Stimulated activated CD4-positive, alpha-beta T cell treated with anti-CD3 and anti-CD28 coated beads, TNF-alpha, amount 100 ng/mL, for 48 hours (primary cell): ENCODE measurements around the gene TXNDC8.
"Not testable (repeated sequence)": the region's sequence is repeated elsewhere in the genome, so short reads cannot be mapped to it uniquely, and the experiment has no call there.

ENCODE experiments used
- DNase-seq, 3 donors: peaks; one replicate each; pipeline ENCODE4 v3.0.0-alpha.2; 2020; ENCODE audit warnings: low read depth in 3 of 3

The TXNDC8 gene

DNA sequence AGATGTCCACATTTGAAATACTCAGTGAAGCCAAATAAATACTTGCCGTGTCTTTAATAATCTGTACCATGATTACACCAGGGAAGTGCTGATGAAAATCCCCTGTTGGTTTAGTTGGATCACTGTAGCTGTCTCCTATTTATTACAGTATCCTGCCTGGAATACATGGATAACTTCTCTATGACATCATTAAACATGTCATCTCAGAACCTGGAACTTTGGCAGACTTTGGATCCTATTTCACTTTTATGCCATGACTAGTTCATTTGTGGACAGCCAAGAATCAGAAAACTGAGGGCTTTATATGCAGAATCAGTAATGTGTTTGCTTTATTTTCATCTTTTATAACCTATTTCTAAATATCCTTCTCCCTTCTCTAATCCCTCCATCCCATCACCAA is at the start of gene TXNDC8:
TSS of gene TXNDC8 (minus strand) at position 137 of the 400 bp plus-strand sequence.
- no peak for DNase-seq

- DNase-seq = no peak
These were observed 45.8 kb upstream of the TXNDC8 start for GRCh38 chr9:110383491-110383890.

DNA sequence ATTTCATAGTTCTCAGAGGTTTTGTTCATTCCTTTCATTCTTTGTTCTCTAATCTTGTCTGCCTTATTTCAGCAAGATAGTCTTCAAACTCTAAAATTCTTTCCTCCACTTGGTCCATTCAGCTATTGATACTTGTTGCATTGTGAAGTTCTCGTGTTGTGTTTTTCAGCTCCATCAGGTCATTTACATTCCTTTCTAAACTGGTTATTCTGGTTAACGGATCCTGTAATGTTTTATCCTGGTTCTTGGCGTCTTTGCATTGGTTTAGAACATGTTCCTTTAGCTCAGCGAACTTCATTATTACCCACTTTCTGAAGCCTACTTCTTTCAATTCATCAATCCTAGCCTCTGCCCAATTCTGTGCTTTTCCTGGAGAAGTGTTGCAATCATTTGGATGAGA is 45.1 kb upstream of the TXNDC8 start:
- DNase-seq = no peak

- DNase-seq = no peak
These were observed 33.8 kb upstream of the TXNDC8 start for GRCh38 chr9:110371411-110372007.

GRCh38 chr9:110370315-110370714 is 32.7 kb upstream of the TXNDC8 start:
- DNase-seq = no peak

- DNase-seq = no peak
These were observed 26.8 kb upstream of the TXNDC8 start for GRCh38 chr9:110364451-110364850.

- not testable (repeated sequence) for DNase-seq
These were observed 21.3 kb upstream of the TXNDC8 start for GRCh38 chr9:110358992-110359391.

DNA sequence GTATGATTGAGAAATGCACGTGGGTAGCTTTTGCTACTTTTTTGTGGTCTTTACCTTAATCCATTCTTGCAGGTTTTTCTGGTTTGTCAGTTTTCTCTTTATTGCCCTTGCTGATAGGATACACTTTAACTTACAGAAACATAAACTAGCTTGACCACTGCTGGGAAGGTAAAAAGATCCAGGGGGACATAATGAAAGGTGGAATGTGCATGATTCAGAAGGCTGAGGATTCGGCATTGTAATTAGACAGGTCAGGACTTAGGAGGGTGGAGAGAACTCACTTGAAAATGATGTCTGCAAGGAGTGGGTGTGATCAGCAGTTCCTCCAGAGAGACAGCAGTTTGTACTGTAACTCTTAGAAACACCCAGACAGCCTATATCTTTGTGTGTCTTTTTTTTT is 19.8 kb upstream of the TXNDC8 start:
- no peak for DNase-seq

DNA sequence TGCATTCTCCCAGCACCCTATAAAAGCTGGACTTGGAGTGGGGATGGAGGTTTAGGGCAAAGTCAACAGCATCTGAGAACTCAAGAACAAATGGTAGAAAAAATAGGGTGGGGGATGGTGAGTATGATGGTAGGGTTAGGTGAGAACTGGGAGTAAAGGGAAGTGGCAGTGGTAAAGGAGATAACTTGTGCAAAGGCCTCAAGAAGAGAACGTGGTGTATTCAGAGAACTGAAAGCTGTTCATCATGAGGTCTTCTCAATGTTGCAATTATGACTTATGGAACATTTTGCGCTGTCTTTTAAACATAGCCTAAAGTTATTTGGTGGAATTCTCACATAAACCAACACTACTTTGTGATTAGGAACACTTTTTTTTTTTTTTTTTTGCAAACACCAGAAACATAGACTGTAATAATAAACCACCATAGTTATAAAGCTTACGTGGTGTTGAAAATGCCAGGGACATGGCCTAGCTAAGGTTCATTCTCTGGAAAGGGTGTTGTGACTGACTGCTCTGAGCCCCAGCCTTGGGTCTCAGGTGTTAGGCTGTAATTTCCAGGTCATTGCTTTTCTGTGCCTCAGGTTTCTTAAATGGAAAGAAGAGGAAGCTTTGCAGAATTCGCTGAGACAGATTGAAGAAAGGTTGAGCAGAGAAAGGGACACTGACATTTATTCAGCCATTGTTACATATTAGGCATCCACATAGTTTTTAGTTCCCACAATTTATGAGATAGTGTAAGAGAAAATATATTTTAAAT is 19.2 kb upstream of the TXNDC8 start:
- DNase-seq = no peak

DNA sequence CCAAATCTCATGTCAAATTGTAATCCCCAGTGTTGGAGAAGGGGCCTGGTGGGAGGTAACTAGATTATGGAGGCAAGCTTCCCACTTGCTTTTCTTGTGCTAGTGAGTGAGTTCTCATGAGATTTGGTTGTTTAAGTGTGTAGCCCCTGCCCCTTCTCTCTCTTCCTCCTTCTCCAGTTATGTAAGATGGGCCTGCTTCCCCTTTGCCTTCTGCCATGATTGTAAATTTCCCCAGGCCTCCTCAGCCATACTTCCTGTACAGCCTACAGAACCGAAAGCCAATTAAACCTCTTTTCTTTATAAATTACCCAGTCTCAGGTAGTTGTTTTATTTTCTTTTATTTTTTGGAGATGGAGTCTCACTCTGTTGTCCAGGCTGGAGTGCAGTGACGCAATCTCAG is 18.2 kb upstream of the TXNDC8 start:
- no peak for DNase-seq

- no peak for DNase-seq
These were observed 13.4 kb upstream of the TXNDC8 start for GRCh38 chr9:110351009-110351467.

- no peak for DNase-seq
These were observed 8.7 kb upstream of the TXNDC8 start for GRCh38 chr9:110346325-110346724.

GRCh38 chr9:110344821-110345220 is 7.2 kb upstream of the TXNDC8 start:
- no peak for DNase-seq

GRCh38 chr9:110343551-110343950 is 5.9 kb upstream of the TXNDC8 start:
- DNase-seq = no peak

DNA sequence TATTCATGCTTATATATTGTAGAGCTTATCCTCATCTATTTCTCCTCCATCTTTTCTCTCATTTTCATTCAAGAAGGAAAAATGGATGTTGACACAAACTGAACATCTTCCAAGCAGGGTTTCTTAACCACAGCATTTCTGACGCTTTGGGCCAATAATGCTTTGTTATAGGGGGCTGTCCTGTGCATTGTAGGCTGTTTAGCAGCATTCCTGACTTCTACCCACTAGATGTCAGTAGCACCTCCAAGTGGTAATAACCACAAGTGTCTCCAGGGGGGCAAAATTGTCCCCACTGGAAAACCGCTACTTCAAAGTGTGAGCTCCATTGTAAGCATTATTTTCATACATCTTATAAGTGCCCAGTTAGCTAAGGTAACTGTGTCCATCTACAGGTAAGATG is 2.6 kb upstream of the TXNDC8 start:
- DNase-seq = no peak

DNA sequence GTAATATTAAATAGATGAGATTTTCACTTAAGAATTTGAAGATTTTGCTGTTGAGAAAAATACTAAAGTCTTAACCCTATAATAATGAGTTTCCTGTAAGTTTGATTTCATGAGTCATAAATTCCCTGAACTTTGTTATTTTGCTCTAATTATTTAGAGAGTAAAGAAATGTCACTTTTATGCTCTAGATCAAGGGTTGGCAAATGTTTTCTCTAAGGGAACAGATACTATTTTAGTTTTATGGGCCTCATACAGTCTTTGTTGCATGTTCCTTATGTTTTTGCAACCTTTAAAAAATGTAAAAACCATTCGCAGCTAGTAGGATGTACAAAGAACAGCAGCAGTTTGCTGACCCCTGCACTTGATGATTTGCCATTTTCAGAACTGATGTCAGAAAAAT is 480 bp upstream of the TXNDC8 start:
- DNase-seq = no peak

DNA sequence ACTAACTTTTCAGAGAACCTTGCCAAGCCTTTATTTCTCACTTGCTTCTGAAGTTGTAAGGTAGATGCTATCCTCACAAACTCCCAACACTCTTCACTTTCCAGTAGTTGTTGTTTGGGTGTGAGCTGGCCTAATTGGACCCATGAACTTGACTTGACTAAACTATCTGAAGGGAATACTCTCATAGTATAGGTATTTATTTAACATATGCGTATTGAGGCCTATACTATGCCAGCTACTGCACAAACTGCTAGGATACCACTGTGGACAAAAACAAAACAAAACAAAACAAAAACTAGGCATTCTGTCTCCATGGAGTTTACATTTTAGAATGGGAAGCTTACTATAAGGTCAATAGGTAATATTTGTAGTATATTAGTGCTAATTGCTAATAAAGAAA is 1.3 kb downstream of the TXNDC8 start:
- DNase-seq = no peak

DNA sequence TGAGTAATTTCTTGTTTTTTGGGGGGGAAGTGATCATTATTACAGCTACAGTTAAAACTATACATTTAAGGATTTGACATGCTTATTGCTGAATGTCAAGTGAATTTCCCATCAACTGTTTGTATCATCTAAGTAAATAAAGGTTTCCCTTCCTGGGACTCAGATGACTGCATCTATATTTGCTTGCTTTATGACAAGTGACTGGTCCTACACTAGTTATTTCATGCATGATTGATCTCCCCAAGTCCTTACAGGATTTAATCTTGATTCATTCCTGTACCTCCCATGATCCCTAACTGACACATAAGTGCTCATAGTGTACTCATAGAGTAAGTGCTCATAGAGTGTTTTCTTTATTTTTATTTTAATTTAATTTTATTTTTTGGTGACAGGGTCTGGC is 2.8 kb downstream of the TXNDC8 start:
- DNase-seq = no peak

DNA sequence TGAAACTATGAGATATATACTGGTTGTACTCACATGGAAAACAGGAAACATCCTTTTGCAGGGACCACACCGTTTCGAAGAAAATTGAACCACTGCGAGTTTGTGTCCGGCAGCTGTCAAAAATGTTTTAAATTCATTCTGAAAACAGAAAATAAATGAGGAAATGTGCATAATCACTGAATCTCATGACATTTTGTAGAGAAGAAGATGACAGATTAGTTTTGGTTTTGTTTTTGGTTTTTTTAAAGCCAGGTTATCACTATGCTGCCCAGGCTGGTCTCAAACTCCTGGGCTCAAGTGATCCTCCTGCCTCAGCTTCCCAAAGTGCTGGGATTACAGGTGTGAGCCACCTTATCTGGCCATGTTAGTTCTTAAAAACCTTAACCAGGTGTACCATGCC is 3.5 kb downstream of the TXNDC8 start:
- DNase-seq = no peak

GRCh38 chr9:110332766-110333165 is 4.9 kb downstream of the TXNDC8 start:
- no peak for DNase-seq

DNA sequence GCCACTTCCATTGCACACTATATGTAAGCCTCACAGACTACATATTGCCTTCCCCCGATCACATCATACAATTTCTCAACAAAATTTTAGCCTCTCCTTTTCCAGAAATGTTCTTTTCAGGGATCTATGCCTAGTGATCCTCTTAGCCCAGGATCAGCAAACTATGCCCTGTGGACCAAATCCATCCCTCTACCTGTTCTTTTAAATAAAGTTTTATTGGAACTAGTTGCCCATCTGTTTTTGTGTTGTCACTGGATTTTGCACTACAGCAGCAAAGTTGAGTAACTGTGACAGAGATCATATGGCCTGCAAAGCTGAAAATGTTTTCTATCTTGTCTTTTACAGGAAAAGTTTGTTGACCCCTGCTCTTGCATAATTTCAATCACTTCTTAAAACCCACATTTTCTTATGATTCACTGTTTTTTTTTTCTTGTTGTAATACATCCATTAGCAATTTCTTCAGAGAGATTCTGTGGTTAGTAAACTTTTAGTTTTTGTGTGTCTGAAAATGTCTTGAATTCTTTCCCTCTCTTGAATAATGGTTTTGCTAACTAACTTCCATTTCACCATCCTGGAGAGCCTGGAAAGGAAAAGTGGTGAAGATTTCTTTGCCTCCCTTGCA is 7.1 kb downstream of the TXNDC8 start:
- DNase-seq = no peak

GRCh38 chr9:110329639-110330230 is 7.9 kb downstream of the TXNDC8 start:
- no peak for DNase-seq

DNA sequence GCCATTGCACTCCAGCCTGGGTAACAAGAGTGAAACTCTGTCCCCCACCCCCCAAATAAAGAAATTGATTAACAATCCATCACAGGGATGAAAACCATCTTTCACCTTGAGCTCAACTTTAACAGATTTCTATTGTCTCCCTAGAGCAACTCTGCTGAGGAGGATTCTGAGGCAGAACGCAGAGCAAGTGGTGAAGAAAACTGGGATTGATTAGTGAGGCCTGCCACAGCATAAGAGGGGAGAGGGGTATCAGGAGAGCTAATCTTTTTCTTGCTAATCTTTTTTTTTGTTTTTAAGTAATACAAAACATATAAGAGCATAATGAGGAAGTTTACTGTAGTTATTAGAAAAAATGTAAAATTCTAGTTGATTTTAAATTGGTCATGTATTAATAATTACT is 8.9 kb downstream of the TXNDC8 start:
- DNase-seq = no peak
